SJSA1 (cell line): Measurements from ENCODE around the gene XAGE5. TPM values are rescaled to one million over a fixed set of nuclear protein-coding genes. Genes with fewer than 3 reads are reported as not detected.

Experiments used
- DNase-seq, 2 experiments: peaks; one replicate each; pipeline ENCODE4 v3.0.0-alpha.2; 2015 to 2020; ENCODE audit warnings: low spot score in 2 of 2, low read depth in 1 of 2
- H3K27ac ChIP-seq: fragments of 250-450 bp; sonication (Bioruptor Pico); 2 replicates; pipeline ENCODE4 v1.5.1; 2020; ENCODE audit warnings: mild to moderate bottlenecking, moderate library complexity
- H3K27me3 ChIP-seq: fragments of 250-450 bp; sonication (Bioruptor Pico); replicated peaks from 2 replicates; pipeline ENCODE4 v1.5.1; 2020; ENCODE audit warnings: mild to moderate bottlenecking, moderate library complexity
- H3K36me3 ChIP-seq: fragments of 250-450 bp; sonication (Bioruptor Pico); 2 replicates; pipeline ENCODE4 v1.5.1; 2020; ENCODE audit warnings: mild to moderate bottlenecking
- H3K4me1 ChIP-seq: fragments of 250-450 bp; sonication (Bioruptor Pico); replicated peaks from 2 replicates; pipeline ENCODE4 v1.6.1; 2021; ENCODE audit warnings: mild to moderate bottlenecking
- H3K4me3 ChIP-seq: fragments of 250-450 bp; sonication (Bioruptor Pico); 2 replicates; pipeline ENCODE4 v1.5.1; 2020; ENCODE audit warnings: mild to moderate bottlenecking
- H3K9me3 ChIP-seq: fragments of 250-450 bp; sonication (Bioruptor Pico); replicated peaks from 2 replicates; pipeline ENCODE4 v1.5.1; 2020; ENCODE audit warnings: mild to moderate bottlenecking
- total RNA-seq: library from RNA; depleted of rRNA; stranded (reverse); fragments of >200 nt; shearing (Covaris generic); gene quantifications from 2 replicates; pipeline ENCODE4 v1.2.3, GENCODE V29; 2014; rRNA removed

The XAGE5 gene
- total RNA-seq, 1 experiment from 2014 or later, result not detected

DNA sequence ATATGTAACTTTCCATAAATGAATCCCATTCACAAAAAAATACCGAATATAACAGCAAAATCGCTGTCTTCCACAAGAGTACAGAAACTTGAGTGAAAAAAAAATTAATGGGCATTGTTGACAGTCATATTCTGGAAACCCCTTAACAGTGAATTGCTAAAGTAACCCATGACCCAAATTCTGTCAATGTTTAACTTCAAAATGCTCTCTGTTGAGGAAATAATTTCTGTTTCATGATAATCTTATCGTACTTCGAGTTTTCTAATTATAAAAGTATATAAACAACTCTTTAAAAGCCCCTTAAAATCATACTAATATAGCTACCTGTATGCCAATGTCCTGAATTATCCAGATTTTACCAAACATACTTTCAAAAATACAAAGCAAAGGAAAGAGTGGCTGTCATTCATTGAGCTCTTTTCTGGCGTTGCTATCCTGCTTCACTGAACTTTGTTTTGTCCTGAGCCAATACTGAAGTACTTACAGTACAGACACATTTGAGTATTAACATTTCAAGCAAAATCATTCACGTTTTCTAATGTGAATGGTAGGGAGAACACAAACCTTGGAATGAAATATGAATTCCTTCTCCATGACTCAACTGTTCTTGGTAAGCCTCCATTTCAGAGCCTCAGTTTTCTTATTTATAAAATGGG is 54.4 kb downstream of the XAGE5 start:
- Histone ChIP-seq H3K4me1 (no peaks in the 10 kb centered on the region), H3K9me3 (no peaks in the 10 kb centered on the region), H3K4me3 (no peak overlapping the region), H3K27ac (no peak overlapping the region), H3K27me3 (no peaks in the 10 kb centered on the region), H3K36me3 (no peaks in the 10 kb centered on the region)
- DNase-seq, result no peak

Other genes with a start within 250 kb of the XAGE5 start
- gene SSX7, start 156.4 kb upstream of the XAGE5 start, total RNA-seq, result not detected in 2 replicates
- gene SSX2, start 104.1 kb upstream of the XAGE5 start, total RNA-seq, result not detected in 2 replicates
- gene SSX2B, start 60.0 kb upstream of the XAGE5 start, total RNA-seq, result not detected in 2 replicates
- not detected in 2 replicates for gene SPANXN5, start 13.9 kb upstream of the XAGE5 start, total RNA-seq
- gene XAGE3, start 56.8 kb downstream of the XAGE5 start, total RNA-seq, result not detected in 2 replicates
- 12.4 and 13.5 TPM in 2 replicates for gene FAM156B, start 86.0 kb downstream of the XAGE5 start, total RNA-seq
- 14.1 and 15.0 TPM in 2 replicates for gene FAM156A, start 147.2 kb downstream of the XAGE5 start, total RNA-seq
- gene GPR173, start 237.5 kb downstream of the XAGE5 start, total RNA-seq, result 0.19 and 0.42 TPM in 2 replicates